ENCODE measurements around the gene TBC1D13.
"Not testable (repeated sequence)": the region's sequence is repeated elsewhere in the genome, so short reads cannot be mapped to it uniquely, and the experiment has no call there.

TBC1D13 gene

GRCh38 chr9:128847803-128848202 lies 60.8 kb downstream of the TBC1D13 start:
- DNase-seq, result no peak

DNA sequence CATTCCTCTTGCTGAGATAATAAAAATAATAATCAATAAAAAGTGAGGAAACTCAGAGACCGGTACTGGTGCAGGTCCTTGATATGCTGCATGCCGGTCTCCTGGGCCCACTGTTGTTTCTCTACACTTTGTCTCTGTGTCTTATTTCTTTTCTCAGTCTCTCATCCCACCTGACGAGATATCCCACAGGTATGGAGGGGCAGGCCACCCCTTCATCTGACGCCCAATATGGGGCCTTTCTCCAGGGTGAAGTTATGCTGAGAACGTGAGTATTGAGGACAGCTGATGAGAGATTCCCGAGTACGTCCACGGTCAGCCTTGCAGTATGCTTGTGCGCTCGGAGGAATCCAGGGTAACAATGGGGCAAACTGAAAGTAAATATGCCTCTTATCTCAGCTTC lies 64.0 kb downstream of the TBC1D13 start:
- not testable (repeated sequence) for DNase-seq

- not testable (repeated sequence) for DNase-seq
Measured at GRCh38 chr9:128851779-128852600, 64.9 kb downstream of the TBC1D13 start.

GRCh38 chr9:128852646-128853045 lies 65.6 kb downstream of the TBC1D13 start:
- not testable (repeated sequence) for DNase-seq

GRCh38 chr9:128854454-128854853 lies 67.4 kb downstream of the TBC1D13 start:
- DNase-seq, result not testable (repeated sequence)

DNA sequence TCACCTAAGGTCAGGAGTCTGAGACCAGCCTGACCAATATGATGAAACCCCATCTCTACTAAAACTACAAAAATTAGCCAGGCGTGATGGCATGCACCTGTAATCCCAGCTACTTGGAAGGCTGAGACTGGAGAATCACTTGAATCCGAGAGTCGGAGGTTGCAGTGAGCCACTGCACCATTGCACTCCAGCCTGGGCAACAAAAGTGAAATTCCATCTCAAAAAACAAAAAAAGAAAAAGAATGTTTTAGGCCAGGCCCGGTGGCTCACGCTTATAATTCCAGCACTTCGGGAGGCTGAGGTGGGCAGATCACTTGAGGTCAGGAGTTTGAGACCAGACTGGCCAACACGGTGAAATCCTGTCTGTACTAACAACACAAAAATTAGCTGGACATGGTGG lies 71.4 kb downstream of the TBC1D13 start:
- DNase-seq, result not testable (repeated sequence)
